Hematopoietic multipotent progenitor cell treated with erythropoietin and hydrocortisone succinate and interleukin-3 and kit ligand, for 8 days (in vitro differentiated cells): Measurements from ENCODE around the gene UACA.
"Not testable (repeated sequence)": the region's sequence is repeated elsewhere in the genome, so short reads cannot be mapped to it uniquely, and the experiment has no call there.

ENCODE experiments used
- DNase-seq: peaks from one replicate; pipeline ENCODE4 v3.0.0-alpha.2; 2015

Gene UACA

DNA sequence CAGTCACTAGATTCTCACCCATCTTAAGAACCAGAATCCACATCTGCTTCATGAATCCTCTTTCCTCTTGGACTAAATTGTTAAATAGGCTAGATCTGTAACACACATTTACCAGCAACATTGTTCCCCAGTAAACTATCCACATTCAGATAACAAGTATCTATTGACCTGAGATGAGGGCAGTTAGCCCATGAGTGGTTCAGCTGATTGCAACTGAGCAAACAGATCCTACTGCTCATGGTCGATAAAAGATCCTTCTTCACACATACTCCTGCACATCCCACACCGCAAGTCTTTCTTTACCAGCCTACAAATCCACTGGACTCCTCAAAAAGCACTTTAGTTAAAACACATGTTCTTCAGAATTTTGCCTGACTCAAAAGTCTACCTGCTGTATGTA lies 59.2 kb downstream of the UACA start:
- no peak for DNase-seq

DNA sequence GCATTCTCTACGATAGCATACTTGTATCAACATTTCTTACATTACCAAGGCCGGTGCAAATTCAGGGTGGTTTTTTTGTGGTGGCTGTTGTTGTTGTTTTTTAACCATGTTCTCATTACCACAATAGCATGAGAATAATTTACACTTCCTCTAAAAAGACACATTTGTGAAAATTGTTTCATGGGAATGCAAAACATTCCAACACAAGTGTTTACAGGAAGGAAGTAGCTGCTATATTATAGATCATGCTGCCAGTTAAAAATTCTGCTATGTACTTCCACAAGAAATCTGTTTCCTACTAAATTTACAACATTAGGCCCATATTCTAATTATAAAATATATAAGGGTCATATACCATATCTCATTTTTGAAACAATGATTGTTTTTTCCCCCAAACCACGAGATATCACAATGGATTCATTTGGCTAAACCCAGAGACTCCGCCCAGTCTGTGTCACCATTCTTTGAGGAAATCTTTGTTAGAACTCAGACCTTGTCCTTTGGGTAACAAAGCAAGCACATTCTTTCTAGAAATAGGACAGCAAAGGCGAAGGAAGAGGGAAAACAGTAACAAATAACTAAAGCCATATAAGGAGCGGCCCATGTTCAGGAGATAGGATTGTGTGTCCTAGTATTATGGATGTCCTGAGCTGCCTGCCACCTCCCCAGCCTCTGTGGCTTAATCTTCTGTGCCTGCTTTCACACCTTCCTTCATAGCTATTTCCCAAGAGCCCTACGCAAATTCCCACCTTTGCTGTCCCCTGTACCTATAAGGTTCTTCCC lies 60.1 kb downstream of the UACA start:
- no peak for DNase-seq

DNA sequence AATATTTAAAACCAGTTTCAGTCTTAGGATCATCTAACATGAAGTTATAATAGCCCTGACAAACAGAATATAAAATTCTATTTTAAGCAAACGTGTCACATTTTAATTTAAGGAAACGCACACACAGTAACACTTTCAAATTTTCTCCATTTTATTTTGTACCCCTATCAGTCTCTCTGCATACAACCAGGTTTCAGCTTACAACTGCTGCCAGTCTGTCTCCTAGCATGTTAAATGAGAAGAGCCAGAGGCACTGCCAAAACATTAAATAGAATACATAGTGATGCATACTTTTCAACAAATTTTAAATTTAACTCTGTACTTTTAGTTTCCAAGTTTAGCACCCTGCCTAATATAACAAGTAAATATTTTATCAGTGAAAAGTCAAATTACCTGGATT lies 60.8 kb downstream of the UACA start:
- no peak for DNase-seq

GRCh38 chr15:70701891-70702568 lies 61.3 kb downstream of the UACA start:
- no peak for DNase-seq

DNA sequence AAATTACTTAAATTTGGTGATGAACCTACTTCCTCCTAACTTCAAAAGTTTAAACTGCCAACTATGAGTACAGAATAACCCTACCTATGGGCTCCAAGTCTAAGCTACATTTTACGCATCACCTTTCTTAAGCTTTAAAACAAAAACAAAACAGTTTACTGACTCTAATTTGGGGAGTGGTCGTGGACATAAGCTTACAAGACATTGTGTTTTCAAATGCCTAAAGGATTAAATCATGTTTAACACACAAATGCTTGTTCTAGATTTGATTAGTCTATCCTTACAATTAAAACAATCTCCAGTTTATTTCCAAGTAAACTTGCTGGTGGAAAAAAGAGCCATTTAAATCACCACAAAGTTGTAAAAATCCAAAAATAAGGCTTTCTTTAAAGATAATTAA lies 62.2 kb downstream of the UACA start:
- DNase-seq, result no peak

- DNase-seq, result no peak
Measured at GRCh38 chr15:70699890-70700289, 63.5 kb downstream of the UACA start.

- no peak for DNase-seq
Measured at GRCh38 chr15:70698836-70699390, 64.4 kb downstream of the UACA start.

- no peak for DNase-seq
Measured at GRCh38 chr15:70698426-70698825, 64.9 kb downstream of the UACA start.

DNA sequence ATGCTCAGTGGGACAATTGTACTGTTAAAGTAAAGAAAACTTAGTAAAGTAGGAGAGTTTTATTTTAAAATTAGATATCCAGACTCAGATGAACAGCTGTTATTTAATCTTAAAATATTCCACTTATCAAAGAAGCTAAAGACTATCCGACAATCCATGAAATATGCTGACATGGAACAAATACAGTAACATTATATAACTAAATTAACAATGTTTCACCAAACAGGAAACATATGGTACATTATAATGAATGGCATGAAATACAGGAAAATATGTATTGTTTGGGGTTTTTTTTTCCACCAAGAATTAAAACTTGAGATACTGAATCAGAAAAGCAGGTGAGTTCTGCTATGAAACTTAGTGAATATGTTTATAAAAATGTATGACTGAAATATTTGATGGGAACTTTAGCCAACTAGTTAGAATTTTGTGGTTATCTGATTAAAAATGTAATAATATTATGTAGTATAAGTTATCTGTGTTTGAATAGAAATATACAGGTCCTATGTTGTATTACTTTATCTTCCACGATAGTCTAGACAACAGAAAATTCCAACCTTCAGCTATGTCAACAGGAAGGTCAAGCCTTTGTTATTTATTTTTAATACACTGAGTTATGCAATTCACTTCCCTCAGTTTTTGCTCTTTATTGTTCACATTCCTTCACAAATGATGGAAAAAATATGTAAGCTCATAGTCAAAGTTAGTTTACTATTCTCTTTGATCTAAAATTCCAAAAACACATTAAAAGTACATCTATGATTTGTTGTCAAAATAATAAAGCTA lies 72.7 kb downstream of the UACA start:
- DNase-seq, result no peak

DNA sequence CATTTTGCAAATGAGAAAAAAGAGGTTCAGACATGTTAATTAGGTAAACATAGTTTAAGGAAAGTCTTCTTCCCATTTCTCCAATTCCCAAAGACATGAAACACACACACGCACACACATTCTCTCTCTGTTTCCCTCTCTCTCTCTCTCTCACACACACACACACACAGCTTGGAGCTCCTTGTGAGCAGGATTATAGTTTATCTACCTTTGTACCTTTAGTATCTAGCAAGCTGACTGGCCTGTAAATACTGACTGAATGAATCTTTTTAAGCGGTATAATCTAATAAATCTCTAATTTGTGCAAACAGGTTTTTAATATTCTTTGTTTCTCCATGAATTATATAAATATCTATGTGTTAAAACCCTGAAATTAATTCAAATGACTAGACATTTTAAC lies 73.3 kb downstream of the UACA start:
- no peak for DNase-seq

- DNase-seq, result no peak
Measured at GRCh38 chr15:70687482-70687881, 75.9 kb downstream of the UACA start.

DNA sequence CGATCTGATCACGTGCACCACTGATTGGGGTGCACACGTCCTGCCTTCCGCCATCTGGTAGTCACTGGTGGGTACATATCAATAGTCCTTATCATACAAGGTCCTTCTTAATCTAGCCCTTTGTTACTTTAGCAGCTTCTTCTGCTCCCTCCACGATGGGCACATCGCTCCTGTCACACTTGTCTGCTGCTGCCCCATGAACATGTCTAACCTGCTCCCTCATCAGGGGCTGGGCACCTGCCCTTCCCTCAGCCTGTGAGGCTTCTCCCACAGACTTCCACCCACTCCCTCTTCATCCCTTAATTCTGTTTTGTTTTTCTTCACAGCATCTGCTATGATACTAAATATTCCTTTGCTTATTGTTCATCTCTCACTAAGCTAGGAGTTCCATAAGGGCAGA lies 82.5 kb downstream of the UACA start:
- DNase-seq, result no peak

GRCh38 chr15:70679919-70680231 lies 83.5 kb downstream of the UACA start:
- DNase-seq, result no peak

GRCh38 chr15:70672081-70672480 lies 91.3 kb downstream of the UACA start:
- DNase-seq, result peak; percentile 4

DNA sequence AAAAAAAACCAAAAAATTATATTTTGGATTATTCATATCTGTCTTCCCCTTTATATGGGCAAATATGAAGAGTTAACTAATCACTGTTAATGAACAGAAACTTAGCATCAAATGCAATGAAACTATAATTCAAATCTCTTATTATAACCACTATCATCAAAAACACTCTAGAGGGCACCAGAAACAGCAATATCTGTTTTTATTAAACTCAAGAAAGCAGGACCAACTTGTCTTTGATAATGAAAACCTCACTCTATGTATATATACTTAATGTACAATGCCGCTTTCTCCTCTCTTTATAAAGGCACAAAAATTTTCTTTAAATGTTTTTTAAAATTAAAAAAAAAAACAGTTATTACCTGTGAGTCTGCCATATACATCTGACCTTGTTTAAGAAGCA lies 92.7 kb downstream of the UACA start:
- DNase-seq, result peak; percentile 20

- DNase-seq, result no peak
Measured at GRCh38 chr15:70669966-70670658, 93.2 kb downstream of the UACA start.

GRCh38 chr15:70669006-70669602 lies 94.3 kb downstream of the UACA start:
- no peak for DNase-seq

GRCh38 chr15:70665599-70665998 lies 97.8 kb downstream of the UACA start:
- DNase-seq, result no peak

GRCh38 chr15:70664494-70664893 lies 98.9 kb downstream of the UACA start:
- DNase-seq, result no peak

GRCh38 chr15:70663069-70663468 lies 100.3 kb downstream of the UACA start:
- not testable (repeated sequence) for DNase-seq

DNA sequence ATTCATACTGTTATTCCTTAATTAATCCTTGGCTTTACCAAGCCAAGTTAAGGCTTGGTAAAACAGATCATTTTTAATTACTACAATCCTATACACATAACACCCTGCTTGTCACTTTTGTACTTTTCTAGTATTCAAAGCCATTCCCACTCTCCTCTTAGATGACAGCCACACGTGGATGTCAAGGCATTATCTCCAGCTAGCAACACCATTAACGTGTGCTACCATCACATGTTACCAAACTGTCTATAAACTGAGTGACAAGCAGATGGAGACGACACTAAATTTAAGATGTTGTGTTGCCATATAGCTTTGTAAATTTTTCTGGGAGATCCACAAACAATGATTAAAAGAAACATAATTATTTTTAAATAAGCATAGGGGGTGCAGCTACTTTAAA lies 103.7 kb downstream of the UACA start:
- DNase-seq, result no peak

DNA sequence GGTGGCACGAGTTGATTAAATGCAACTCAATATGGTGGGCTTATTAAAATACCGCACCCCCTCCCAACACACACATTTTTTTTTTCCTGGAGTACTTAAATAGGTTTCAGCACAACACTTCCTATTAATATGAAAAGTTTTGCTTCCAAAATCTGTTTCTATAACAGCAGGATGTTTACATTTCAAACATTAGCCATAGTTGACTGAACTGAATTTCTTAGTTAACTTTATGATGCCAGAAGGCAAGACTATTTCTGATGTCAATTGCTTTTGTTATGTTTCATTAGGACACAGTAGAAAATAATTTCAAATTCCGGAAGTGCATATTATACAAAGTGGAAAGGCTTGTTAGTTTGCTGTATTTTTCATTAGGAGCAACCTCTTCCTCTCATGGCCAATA lies 104.7 kb downstream of the UACA start:
- no peak for DNase-seq

GRCh38 chr15:70653426-70653825 lies 109.9 kb downstream of the UACA start:
- DNase-seq, result no peak
